Measurements from ENCODE around the gene UBR3.

GRCh38 chr2:169983506-169983905 is 156.3 kb downstream of the UBR3 start:
- TF ChIP-seq CTCF (conservative IDR thresholded peaks at IDR 0.05; ENCODE audit: low read length) (no peak), EZH2phosphoT487 (IDR thresholded peaks at IDR 0.05; ENCODE audit: borderline replicate concordance, low read depth, low read length) (no peak)

Measured in OCI-LY7 (cell line).